ENCODE data around the gene MAD1L1.

MAD1L1 gene

DNA sequence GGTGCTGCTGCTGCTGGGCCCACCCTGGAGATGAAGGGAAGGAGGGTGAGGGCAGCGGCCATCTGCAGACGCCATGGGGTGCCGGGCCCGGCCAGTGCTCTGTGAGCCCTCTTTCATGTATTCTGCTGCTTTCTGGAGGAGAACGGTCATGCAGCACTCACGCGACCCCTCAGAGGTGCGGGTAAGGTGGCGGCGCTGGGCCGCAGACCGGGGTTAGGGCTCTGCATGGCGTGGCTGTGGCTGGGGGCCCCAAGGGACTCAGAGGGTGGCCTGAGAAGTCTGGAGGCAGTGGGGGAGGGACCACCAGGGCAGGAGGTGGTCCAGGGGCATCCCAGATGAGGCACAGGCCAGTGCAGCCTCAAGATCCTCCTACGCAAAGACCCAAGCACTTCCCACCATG, 287.2 kb downstream of the MAD1L1 start:
- DNase-seq (ENCODE audit: low spot score), result no peak

GRCh38 chr7:1944619-1945210, 288.0 kb downstream of the MAD1L1 start:
- no peak for DNase-seq (ENCODE audit: low spot score)

DNA sequence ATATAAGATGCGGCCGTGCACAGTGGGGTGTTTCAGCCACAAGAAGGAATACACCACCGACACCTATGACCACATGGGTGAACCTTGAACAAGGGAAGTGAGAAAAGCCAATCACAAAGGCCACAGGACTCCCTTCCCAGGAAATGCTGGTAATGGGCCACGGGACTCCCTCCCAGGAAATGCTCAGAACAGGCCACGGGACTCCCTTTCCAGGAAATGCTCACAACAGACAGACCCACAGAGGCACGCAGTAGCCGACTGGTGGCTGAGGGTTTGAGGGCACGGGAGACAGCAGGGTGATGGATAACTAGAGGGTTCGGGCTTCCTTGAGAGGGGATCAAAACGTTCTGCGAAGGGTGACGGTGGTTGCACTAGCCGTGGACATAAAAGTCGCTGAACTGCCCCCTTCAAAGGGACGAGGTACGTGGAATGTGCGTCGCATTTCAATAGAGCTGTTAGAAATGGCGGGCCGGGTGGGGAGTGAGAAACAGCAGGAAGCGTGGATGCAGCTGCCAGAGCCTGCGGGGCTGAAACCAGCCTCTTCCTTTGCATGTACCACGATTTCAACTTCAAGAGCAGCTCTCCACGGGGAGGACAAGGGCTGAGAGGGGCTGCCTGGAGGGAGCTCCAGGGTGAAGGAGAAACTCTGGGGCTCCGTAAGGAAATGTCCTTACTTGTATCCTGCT, 288.7 kb downstream of the MAD1L1 start:
- no peak for DNase-seq (ENCODE audit: low spot score)

GRCh38 chr7:1943326-1943725, 289.4 kb downstream of the MAD1L1 start:
- DNase-seq (ENCODE audit: low spot score), result no peak

DNA sequence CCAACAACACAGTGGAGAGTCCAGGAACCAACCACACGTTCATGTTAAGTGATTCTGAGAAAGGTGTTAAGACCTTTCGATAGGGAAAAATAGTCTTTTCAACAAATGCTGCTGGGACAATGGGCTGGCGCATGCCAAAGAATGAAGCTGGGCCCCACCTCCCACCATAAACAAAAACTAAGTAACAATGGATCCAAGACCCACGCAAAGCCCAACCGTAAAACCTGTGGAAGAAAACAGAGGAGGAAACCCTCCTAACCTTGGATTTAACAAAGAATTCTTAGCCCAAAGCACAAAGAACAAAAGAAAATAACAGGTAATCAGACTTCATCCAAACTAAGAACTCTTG, 289.8 kb downstream of the MAD1L1 start:
- no peak for DNase-seq (ENCODE audit: low spot score)

DNA sequence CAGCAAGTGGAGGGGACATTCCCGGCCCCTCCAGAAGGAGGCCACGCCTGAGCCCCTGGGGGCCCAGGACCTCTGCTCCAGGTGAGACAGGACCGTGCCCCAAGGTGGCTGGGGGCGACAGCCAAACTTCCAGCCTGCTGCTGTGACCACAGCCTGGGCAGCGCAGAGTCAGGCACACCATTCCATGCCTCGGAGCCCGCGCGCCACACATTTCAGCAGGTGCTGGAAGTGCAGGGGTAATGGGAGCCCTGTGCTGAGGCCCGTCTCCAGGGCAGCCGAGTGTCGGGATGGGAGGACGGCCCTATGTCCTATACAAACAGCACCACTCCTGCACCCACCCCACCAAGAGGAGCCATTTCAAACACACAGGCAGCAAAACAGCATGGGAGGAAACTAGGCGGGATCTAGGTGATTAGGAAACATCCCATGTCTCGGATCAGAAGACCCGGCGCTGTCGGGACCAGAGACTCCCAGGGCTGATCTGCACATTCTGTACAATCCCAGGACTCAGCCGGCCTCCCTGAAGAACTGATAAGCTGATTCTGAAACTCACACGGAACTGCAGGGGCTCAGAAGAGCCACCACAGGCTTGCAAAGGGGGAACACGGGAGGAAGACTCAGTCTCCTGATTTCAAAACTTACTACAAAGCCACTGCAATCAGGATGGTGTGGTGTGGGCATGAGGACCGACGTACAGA, 290.4 kb downstream of the MAD1L1 start:
- no peak for DNase-seq (ENCODE audit: low spot score)

GRCh38 chr7:1941464-1942242, 291.1 kb downstream of the MAD1L1 start:
- no peak for DNase-seq (ENCODE audit: low spot score)

- DNase-seq (ENCODE audit: low spot score), result no peak
These were observed 291.9 kb downstream of the MAD1L1 start for GRCh38 chr7:1940863-1941262.

DNA sequence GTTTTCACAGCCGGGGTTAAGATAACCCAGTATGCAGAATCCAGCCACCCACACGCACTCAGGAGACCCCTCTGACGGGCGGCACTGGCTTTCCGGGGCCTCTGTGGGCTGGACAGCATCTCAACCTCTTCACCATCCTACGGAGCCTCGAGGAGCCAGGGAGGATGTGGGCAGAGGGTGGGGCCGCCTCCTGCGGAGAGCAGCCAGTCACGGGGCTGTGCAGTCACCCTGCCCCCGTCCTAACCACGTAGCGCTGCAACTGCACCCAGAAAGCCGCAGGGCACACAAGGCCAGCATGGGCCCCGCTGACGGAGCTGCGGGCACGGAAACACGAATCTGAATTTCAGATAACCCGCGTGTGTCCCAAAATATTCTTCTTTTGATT, 292.4 kb downstream of the MAD1L1 start:
- no peak for DNase-seq (ENCODE audit: low spot score)

- peak; percentile 29 for DNase-seq (ENCODE audit: low spot score)
These were observed 293.0 kb downstream of the MAD1L1 start for GRCh38 chr7:1939434-1940401.

GRCh38 chr7:1938788-1939433, 293.8 kb downstream of the MAD1L1 start:
- no peak for DNase-seq (ENCODE audit: low spot score)

DNA sequence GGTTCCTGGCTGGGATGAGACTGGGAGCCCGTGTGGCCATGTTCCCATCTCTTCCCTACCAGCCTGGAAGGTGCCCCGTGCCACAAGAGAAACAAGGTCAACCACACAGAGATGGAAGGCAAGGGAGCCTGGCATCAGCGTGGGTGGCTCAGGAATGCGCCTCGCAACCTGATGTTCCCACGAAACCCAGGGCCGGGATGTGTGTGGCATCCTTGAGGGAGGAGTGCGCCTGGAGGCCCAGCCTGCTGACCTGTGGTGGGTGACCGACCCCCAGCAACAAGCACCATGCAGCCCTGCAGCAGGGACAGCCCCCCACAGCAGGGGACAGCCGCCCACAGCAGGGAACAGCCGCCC, 295.5 kb downstream of the MAD1L1 start:
- no peak for DNase-seq (ENCODE audit: low spot score)

GRCh38 chr7:1936531-1937251, 296.1 kb downstream of the MAD1L1 start:
- no peak for DNase-seq (ENCODE audit: low spot score)

- no peak for DNase-seq (ENCODE audit: low spot score)
These were observed 296.8 kb downstream of the MAD1L1 start for GRCh38 chr7:1936006-1936310.

GRCh38 chr7:1935176-1936005, 297.4 kb downstream of the MAD1L1 start:
- DNase-seq (ENCODE audit: low spot score), result no peak

DNA sequence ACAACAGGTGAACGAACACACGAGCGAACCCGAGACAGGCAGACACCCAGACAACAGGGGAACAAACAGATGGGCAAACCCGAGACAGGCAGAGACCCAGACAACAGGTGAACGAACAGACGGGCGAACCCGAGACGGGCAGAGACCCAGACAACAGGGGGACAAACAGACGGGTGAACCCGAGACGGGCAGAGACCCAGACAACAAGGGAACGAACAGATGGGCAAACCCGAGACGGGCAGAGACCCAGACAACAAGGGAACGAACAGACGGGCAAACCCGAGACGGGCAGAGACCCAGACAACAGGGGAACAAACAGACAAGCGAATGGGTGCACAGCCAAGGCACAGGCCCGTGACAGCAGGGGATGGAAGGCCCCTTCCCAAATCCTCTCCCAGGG, 298.0 kb downstream of the MAD1L1 start:
- DNase-seq (ENCODE audit: low spot score), result no peak

DNA sequence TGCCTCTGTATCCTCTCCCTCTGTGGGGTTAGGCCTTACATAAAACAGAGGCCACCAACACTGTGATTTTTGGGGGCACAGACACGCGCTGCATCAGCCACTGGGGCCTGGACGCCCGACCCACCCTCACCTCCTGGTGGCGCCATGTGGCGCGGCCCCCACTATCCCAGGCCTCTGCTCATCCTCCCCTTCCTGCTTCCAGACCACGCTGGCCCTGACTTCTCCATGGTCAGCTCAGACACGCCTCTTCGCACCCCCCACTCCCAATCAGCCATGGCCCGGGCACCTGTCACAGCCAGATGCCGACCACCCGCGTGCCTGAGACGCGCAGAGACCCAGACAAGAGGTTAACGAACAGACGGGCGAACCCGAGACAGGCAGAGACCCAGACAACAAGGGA, 298.7 kb downstream of the MAD1L1 start:
- no peak for DNase-seq (ENCODE audit: low spot score)

DNA sequence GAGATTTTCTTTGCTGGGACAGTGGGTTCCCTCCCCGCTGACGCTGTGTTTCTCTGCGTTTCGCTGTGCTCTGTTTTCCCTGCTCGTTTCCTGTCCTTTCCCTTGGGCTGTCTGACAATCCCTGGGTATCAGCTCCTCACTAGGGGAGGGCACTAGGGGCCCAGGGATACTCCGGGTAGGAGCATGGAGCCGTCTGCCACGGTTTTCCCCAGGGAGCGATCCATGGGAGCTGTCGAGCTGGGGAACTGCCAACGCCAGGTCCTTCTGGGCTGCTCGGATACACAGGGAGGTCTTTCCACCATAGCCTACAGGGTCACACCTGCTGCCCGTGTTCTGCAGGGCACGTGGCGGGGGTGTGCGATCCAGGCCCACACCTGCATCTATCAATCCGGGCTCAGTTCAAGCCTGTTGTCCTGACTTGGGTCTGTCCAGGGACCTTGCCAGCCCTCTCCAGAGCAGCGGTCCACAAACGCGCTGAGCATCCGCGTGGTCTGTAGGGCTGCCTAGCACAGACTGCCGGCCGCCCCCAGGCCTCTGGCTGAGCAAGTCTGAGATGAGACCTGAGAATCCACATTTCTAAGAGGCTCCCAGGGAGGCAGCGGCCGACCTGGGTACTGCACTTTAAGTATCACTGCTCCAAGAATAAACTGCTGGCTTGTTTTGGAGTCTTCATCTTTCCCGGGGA, 299.5 kb downstream of the MAD1L1 start:
- DNase-seq (ENCODE audit: low spot score), result no peak

GRCh38 chr7:1931951-1932270, 300.8 kb downstream of the MAD1L1 start:
- DNase-seq (ENCODE audit: low spot score), result no peak
